AML-193 (cell line): Measurements from ENCODE around the gene IDH2.
A peak's percentile ranks its signal among the peaks of the same experiment; 100 is the strongest.
"Not testable (repeated sequence)": the region's sequence is repeated elsewhere in the genome, so short reads cannot be mapped to it uniquely, and the experiment has no call there.

Source experiments
- DNase-seq, 2 experiments: peaks; one replicate each; lab custom pipeline; 2025; lab: John Stamatoyannopoulos, UW

IDH2 gene

DNA sequence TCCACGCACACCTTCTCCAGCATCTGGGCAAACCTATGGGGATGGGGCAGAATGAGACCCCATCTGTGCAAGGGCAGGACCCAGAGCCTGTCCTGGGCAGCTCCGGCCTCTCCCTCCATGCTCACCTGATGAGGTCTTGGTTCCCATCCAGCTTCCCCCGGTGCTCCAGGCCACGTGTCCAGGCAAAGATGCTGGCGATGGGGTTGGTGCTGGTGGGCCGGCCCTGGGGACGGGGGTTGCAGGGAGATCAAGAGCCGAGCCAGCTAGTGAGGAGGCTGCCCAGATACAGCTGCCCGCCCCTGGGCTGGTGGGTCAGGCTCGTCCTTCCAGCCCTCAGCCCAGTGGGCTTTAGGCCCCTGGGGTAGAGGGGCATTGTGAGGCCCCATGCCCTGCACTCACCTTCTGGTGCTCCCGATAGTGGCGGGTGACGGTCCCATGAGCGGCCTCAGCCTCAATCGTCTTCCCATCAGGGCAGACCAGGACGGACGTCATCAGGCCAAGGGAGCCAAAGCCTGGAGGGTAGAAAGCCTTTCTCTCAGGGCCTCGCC is 17.3 kb downstream of the IDH2 start:
- DNase-seq, result no peak

DNA sequence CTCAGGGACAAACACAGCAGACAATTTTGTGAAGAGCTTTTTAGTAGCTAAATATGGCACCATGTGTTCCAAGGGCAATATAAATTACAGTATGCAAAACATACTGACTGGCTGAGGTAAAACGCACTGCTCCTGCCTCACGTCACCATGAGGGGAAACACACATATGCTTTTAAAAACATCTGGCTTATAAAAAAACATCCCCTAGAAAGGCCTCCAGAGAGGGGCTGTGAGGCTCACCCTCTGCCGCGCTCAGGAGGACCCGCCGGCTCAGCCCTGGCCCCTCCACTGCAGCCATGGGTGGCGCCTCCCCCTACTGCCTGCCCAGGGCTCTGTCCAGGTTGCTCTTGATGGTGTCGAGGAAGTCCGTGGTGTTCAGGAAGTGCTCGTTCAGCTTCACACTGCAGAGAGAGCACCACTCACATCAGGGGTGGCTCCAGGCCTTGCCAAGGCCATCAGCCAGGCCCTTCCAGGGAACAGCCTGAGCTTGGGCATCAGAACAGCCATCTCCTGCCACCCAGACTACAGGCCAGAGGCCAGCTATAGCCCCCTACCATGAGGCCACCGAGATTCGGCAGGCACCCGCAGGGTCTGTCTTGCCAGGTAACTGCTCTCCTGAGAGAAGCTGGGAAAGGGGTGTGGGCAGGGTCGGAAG is 18.2 kb downstream of the IDH2 start:
- DNase-seq, result no peak

DNA sequence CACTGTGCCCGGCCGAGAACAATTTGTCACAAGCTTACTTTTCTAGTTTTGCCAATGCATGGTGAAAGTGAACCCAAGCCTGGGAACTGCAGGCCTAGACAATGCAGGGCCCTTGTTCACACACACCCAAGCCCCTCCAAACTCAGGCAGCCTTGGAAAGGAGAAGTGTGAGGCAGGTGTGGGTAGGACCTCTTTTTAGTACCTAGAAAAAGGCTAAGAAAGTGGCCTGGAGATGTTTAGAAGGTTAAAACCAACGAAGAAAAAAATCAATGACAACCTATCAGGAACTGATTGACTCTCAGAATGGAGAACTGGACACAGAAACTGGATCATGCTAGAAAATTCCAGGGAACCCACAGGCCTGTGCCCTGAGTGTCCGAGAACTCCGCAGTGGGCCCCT is 18.8 kb downstream of the IDH2 start:
- no peak for DNase-seq

DNA sequence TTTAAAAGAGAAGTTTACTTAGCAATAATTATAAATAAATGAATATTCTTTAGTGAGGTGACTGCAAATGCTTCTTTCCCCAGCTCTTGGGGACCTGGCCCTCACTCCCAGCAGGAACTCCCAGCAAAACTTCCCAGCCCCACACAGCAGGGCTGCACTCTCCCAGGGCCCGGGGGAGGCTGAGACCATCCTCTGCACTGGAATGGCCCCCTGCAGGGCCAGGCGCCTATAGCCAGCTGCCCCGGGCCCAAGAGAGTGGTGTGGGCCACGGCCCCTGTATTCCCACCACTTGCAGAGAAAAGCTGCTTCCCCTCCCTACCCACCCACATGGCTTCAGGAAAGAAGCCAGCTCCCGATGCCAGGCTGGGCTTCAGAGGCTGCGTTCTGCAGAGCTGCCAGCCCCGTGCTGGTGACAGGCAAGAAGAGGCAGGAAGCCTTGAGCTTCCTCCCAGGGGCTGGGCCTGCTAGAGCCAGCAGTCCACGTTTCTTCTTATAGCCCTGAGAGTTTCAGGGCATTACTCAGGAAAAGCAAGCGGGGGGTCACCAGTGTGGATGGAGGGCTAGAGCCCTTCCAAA is 20.0 kb downstream of the IDH2 start:
- no peak for DNase-seq

DNA sequence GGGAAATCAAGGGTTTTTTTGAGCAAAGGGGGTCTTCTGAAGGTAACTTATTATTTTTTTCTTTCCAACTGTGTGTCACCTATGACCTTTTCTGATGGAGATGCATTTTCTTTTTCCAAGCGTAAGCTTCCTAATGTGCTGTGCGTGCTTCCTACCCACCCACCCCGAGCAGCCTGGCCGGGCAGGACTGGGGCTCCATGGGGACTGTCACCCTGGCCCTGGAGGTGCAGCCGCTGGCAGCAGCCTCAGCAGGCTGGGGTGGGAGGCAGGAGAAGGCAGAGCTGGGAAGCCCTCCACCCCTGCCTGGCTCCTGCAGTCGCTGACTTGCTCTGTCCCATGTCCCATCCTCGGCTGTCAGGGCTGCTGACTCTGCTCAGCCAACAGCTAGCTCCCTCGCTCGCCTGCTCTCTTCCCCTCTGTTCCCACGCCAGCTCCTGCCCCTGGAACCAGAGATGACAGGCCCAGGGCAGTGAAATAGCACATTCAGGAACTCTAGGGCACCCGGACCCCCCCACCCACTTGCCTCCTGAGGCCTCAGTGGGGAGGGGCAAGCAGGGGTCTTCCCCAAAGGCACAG is 21.4 kb downstream of the IDH2 start:
- no peak for DNase-seq

DNA sequence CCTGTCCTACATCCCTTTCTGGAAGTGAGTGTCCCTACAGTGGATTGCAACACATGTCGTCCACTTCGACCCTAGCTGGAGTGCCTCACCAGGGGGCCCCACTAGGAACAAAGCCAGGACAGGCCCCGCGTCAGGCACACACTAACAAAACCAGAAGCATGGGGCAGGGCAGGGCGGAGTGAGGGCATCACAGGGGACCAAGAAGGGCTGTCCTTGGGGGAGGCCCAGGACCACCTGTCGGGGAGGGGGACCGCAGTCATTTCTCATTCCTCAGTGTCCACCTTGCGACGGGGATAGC is 21.9 kb downstream of the IDH2 start:
- DNase-seq, result no peak

- no peak for DNase-seq
Measured at GRCh38 chr15:90079619-90080457, 22.4 kb downstream of the IDH2 start.

- no peak for DNase-seq
Measured at GRCh38 chr15:90078965-90079364, 23.3 kb downstream of the IDH2 start.

DNA sequence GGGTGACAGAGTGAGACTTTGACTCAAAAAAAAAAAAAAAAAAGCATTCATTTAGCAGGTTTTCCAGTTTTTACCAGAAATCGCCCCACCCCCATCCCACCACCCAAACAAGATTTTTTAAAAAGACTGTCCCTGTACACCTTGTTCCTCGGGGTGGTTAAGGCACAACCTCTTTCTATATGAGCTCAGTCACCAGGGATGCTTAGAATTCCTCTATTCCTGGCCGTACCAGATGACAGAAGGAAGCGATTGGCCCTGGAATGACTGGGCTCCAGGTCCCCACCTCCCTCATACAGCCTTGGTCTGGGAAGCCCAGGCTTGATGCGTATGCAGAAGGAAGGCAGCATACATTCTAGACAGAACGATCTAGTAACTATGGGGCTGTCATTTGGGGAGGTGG is 25.6 kb downstream of the IDH2 start:
- DNase-seq, result no peak

- no peak for DNase-seq
Measured at GRCh38 chr15:90075420-90076289, 26.6 kb downstream of the IDH2 start.

- DNase-seq, result no peak
Measured at GRCh38 chr15:90074916-90075315, 27.4 kb downstream of the IDH2 start.

DNA sequence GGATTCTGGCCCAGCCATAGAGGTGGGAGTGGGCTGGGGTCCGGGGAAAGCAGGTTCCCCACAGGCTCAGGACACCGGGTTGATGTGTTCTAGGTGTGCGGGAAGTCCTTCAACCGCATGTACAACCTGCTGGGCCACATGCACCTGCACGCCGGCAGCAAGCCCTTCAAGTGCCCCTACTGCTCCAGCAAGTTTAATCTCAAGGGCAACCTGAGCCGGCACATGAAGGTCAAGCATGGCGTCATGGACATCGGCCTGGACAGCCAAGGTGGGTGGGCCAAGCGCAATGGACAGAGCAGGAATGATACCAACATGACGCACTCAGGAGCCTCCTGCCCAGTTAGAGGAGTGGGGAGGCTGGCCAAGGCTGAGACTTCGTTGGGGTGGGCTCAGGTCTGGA is 28.2 kb downstream of the IDH2 start:
- DNase-seq, result no peak

GRCh38 chr15:90072978-90073640 is 29.2 kb downstream of the IDH2 start:
- DNase-seq, result no peak

- DNase-seq, result peak; percentile 85
Measured at GRCh38 chr15:90071220-90071807, 31.0 kb downstream of the IDH2 start.

DNA sequence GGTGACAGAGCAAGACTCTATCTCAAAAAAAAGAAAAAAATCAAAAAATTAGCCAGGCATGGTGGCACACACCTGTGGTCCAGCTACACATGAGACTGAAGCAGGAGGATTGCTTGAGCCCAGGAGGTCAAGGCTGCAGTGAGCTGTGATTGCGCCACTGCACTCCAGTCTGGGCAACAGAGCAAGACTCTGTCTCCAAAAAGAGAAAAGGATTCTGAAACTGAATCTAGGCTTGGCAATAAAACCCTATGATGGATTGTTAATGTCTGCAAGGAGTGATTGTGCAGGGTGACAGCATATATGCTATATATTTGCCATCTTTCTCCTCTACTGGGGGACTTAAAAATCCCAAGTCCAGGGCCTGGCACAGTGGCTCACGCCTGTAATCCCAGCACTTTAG is 31.6 kb downstream of the IDH2 start:
- DNase-seq, result not testable (repeated sequence)

- no peak for DNase-seq
Measured at GRCh38 chr15:90067953-90068606, 34.2 kb downstream of the IDH2 start.

- no peak for DNase-seq
Measured at GRCh38 chr15:90067181-90067952, 34.9 kb downstream of the IDH2 start.

DNA sequence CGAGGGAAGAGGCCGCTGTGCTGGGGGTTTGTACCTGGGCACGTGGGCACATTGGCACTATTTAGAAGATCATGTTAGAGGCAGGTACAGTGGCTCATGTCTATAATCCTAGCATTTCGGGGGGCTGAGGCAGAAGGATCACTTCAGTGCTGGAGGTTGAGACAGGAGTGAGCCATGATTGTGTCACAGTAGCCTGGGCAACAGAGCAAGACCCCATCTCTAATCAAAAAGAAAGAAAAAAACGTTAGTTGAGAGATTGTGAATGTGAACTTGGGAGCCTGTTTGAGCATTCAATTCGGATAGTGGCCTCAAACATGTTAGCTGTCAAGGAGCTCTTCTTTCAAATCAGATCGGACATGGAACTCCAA is 36.6 kb downstream of the IDH2 start:
- no peak for DNase-seq

DNA sequence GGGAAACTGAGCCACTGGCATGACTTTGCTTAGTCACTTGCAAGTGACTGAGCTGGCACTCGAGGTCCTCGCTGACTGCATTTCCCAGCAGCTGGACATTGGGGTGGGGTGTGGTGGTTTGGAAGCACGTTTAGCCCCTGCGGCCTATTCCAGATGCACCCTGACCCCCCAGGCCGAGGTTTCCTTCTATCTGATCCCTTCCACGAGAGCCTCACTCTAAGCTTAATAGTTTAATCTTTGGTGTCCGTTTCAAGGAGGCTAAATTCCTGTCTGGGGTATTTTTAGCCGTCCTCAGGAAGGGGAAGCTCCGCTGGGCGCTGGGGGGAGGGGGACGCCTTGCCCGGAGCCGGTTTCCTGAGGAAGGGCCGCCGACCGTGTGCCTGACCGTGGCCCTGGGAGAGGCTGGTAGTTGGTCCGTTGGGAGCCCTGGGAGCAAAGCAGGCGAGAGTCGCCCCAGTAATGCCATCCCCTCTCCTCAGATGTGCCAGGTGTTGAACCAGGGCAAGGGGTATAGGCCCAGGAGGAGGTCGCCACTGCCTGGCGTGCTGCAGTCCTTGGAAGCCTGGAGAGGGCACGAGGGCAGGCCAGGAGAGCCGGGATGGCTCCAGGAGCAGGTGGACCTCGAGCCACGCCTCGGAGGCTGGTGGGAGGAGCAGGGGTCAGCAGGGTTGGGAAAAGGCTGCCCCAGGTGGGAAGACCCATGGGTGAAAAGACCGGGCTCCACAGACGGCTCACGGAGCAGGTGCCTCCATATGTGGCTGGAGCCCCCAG is 37.2 kb downstream of the IDH2 start:
- peak; percentile 11 to 24 for DNase-seq
